ENCODE results near the gene CLDND2.
"Not testable (repeated sequence)": the region's sequence is repeated elsewhere in the genome, so short reads cannot be mapped to it uniquely, and the experiment has no call there.

Gene CLDND2

GRCh38 chr19:51368366-51369282, at the start of gene CLDND2:
TSS of gene CLDND2 (minus strand) at chr19:51369003. CDS start at chr19:51368577, 426 bp downstream.
- FAIRE-seq: no peak
- DNase-seq (ENCODE audit: insufficient read length, low spot score): no peak

GRCh38 chr19:51417810-51418157, 49.0 kb upstream of the CLDND2 start:
- DNase-seq (ENCODE audit: insufficient read length, low spot score) (no peak), FAIRE-seq (no peak)

GRCh38 chr19:51417107-51417809, 48.5 kb upstream of the CLDND2 start, which contains the start of gene SIGLEC10:
TSS of gene SIGLEC10 (minus strand) at chr19:51417642. CDS start at chr19:51417581, 61 bp downstream.
- DNase-seq (ENCODE audit: insufficient read length, low spot score): no peak
- no peak for FAIRE-seq

- not testable (repeated sequence) for DNase-seq (ENCODE audit: insufficient read length, low spot score); FAIRE-seq
Measured at GRCh38 chr19:51416422-51416821, 47.6 kb upstream of the CLDND2 start.

GRCh38 chr19:51415187-51415586, 46.4 kb upstream of the CLDND2 start:
- FAIRE-seq: no peak
- DNase-seq (ENCODE audit: insufficient read length, low spot score): no peak

GRCh38 chr19:51410950-51411748, 42.3 kb upstream of the CLDND2 start:
- no peak for FAIRE-seq

GRCh38 chr19:51407511-51408131, 38.8 kb upstream of the CLDND2 start:
- FAIRE-seq: no peak
- peak; percentile 47 for DNase-seq (ENCODE audit: insufficient read length, low spot score)

More at GRCh38 chr19:51410950-51411748, 42.3 kb upstream of the CLDND2 start:
- no peak for DNase-seq (ENCODE audit: insufficient read length, low spot score)

- FAIRE-seq (no peak), DNase-seq (ENCODE audit: insufficient read length, low spot score) (no peak)
Measured at GRCh38 chr19:51402117-51402516, 33.3 kb upstream of the CLDND2 start.

- FAIRE-seq; DNase-seq (ENCODE audit: insufficient read length, low spot score): not testable (repeated sequence)
Measured at GRCh38 chr19:51399936-51400335, 31.1 kb upstream of the CLDND2 start.

GRCh38 chr19:51399231-51399630, 30.4 kb upstream of the CLDND2 start:
- FAIRE-seq (no peak), DNase-seq (ENCODE audit: insufficient read length, low spot score) (no peak)

GRCh38 chr19:51398096-51398704, 29.4 kb upstream of the CLDND2 start:
- DNase-seq (ENCODE audit: insufficient read length, low spot score) (peak; percentile 31), FAIRE-seq (no peak)

- not testable (repeated sequence) for FAIRE-seq; DNase-seq (ENCODE audit: insufficient read length, low spot score)
Measured at GRCh38 chr19:51397453-51397852, 28.6 kb upstream of the CLDND2 start.

- DNase-seq (ENCODE audit: insufficient read length, low spot score) (no peak), FAIRE-seq (no peak)
Measured at GRCh38 chr19:51396175-51396574, 27.4 kb upstream of the CLDND2 start.

GRCh38 chr19:51394050-51394836, 25.4 kb upstream of the CLDND2 start:
- FAIRE-seq (peak; percentile 63), DNase-seq (ENCODE audit: insufficient read length, low spot score) (peak; percentile 96)

GRCh38 chr19:51392701-51393100, 23.9 kb upstream of the CLDND2 start:
- no peak for DNase-seq (ENCODE audit: insufficient read length, low spot score)
- FAIRE-seq: no peak

GRCh38 chr19:51391073-51391611, 22.3 kb upstream of the CLDND2 start:
- DNase-seq (ENCODE audit: insufficient read length, low spot score) (no peak), FAIRE-seq (no peak)

- no peak for FAIRE-seq
- DNase-seq (ENCODE audit: insufficient read length, low spot score): no peak
Measured at GRCh38 chr19:51389143-51389542, 20.3 kb upstream of the CLDND2 start.

GRCh38 chr19:51387924-51388389, 19.2 kb upstream of the CLDND2 start, which contains the start of gene LIM2:
TSS of gene LIM2 (minus strand) at chr19:51387974. CDS start at chr19:51387443, 531 bp downstream.
- DNase-seq (ENCODE audit: insufficient read length, low spot score): no peak
- no peak for FAIRE-seq
